GM12892 (cell line): ENCODE results near the gene TP53RK.

Source experiments
- POLR2A ChIP-seq: IDR thresholded peaks from 2 replicates; pipeline ENCODE4 v1.6.1; 2011; ENCODE audit warnings: low read depth, low read length, control low read depth
- POLR2AphosphoS5 ChIP-seq: IDR thresholded peaks from 2 replicates; pipeline ENCODE4 v1.6.1; 2011; ENCODE audit warnings: low read depth, low read length, control low read depth
- TAF1 ChIP-seq: IDR thresholded peaks from 2 replicates; pipeline ENCODE4 v1.6.1; 2011; ENCODE audit warnings: low read depth, mild to moderate bottlenecking, control low read depth, low read length, borderline replicate concordance

DNA sequence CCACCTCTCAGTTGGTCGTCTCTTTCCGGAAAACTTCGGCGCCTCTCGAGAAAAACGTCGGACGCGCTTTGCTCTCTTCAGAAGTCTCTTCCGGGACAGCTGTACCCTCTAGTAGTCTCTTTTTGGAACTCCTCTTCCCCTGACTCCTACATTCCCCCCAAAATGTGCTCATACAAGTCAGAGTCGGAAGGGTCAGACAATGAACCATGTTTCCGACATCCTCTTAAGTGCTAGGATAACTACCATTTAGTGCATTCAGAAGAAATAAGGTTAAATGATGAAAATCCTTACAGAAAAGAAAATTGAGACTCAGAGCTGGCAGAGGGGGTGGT lies 476 bp upstream of the TP53RK start:
- TF ChIP-seq POLR2A: no peak
- no peak for TF ChIP-seq POLR2AphosphoS5
- TF ChIP-seq TAF1: no peak
